Measurements from ENCODE around the gene RYR2.

- TF ChIP-seq GATA3 (IDR thresholded peaks at IDR 0.05; ENCODE audit: low read depth, low read length) (no peak), GATA2 (IDR thresholded peaks at IDR 0.05; ENCODE audit: low read depth, low read length) (no peak)
These were observed 145.9 kb downstream of the RYR2 start for GRCh38 chr1:237187842-237188241.

Data from SH-SY5Y (cell line).